ENCODE data around the gene SLC35C1.

SLC35C1 gene

DNA sequence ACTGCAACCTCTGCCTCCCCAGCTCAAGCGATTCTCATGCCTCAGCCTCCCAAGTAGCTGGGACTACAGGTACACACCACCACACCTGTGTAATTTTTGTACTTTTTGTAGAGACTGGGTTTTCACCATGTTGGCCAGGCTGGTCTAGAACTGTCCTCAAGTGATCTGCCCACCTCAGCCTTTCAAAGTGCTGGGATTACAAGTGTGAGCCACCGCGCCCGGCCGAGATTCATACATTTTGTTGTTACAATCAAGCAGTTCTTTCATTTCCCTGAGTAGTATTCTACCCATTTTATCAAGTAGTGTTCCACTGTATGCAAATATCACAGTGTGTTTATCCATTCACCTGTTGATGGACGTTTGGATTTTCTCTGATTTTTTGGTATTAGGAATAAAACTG is 26.6 kb upstream of the SLC35C1 start:
- no peak for DNase-seq
- no peak for TF ChIP-seq CTCF (IDR thresholded peaks at IDR 0.05; ENCODE audit: low read depth, low read length)
- no peaks in the 10 kb centered on the region for H3K4me1 ChIP-seq
- H3K36me3 ChIP-seq = no peaks in the 10 kb centered on the region
- no peaks in the 10 kb centered on the region for H3K27me3 ChIP-seq
- H3K4me3 ChIP-seq (ENCODE audit: low read depth, low read length) = no peak overlapping the region
- no peaks in the 10 kb centered on the region for H3K9me3 ChIP-seq

DNA sequence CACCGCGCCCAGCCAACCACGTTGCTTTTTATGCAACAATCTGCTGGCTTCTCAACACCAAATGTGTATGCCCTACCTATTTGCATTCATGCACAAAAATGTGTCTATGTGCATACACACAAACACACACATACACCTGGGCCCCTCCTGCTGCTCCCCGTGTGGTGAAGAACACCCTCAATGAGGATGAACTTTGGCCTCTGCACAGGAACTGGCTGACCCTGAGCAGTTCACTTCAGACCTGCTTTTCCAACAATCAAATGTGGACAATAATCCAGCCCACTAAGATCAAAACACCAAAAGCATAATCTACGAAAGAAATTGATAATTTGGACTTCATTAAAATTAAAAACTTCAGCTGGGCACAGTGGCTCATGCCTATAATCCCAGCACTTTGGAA is 25.3 kb upstream of the SLC35C1 start:
- no peaks in the 10 kb centered on the region for H3K4me1 ChIP-seq
- no peaks in the 10 kb centered on the region for H3K36me3 ChIP-seq
- no peak overlapping the region for H3K4me3 ChIP-seq (ENCODE audit: low read depth, low read length)
- no peak for TF ChIP-seq CTCF (IDR thresholded peaks at IDR 0.05; ENCODE audit: low read depth, low read length)
- no peaks in the 10 kb centered on the region for H3K27me3 ChIP-seq
- no peak for DNase-seq
- H3K9me3 ChIP-seq = no peaks in the 10 kb centered on the region

- H3K27me3 ChIP-seq = no peaks in the 10 kb centered on the region
- no peak for TF ChIP-seq CTCF (IDR thresholded peaks at IDR 0.05; ENCODE audit: low read depth, low read length)
- H3K9me3 ChIP-seq = no peaks in the 10 kb centered on the region
- no peak overlapping the region for H3K4me3 ChIP-seq (ENCODE audit: low read depth, low read length)
- DNase-seq = no peak
- H3K4me1 ChIP-seq = no peaks in the 10 kb centered on the region
- H3K36me3 ChIP-seq = no peaks in the 10 kb centered on the region
Observed at GRCh38 chr11:45786272-45786671, 18.7 kb upstream of the SLC35C1 start.

DNA sequence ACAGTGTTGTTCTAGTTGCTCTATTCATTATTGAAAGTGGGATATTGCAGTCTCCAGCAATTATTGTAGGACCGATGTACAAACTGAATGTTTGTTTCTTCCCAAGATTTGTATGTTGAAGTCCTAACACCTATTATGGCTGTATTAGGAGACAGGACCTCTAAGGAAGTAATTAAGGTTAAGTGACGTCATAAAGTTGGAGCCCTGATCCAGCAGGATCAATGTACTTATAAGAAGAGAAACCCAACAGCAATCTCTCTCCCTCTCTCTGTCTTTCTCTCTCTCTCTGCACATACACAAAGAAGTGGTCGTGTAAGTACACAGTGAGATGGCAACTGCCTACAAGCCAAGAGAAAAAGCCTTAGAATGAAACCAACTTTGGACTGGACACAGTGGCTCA is 16.1 kb upstream of the SLC35C1 start:
- H3K36me3 ChIP-seq = no peaks in the 10 kb centered on the region
- no peak for DNase-seq
- H3K9me3 ChIP-seq = no peaks in the 10 kb centered on the region
- no peak for TF ChIP-seq CTCF (IDR thresholded peaks at IDR 0.05; ENCODE audit: low read depth, low read length)
- H3K4me1 ChIP-seq = no peaks in the 10 kb centered on the region
- no peaks in the 10 kb centered on the region for H3K27me3 ChIP-seq
- H3K4me3 ChIP-seq (ENCODE audit: low read depth, low read length) = no peak overlapping the region

GRCh38 chr11:45791524-45791923 is 13.4 kb upstream of the SLC35C1 start:
- no peak for TF ChIP-seq CTCF (IDR thresholded peaks at IDR 0.05; ENCODE audit: low read depth, low read length)
- Histone ChIP-seq H3K4me3 (ENCODE audit: low read depth, low read length) (no peak overlapping the region), H3K27me3 (no peaks in the 10 kb centered on the region), H3K4me1 (no peaks in the 10 kb centered on the region), H3K36me3 (no peaks in the 10 kb centered on the region), H3K9me3 (no peaks in the 10 kb centered on the region)
- no peak for DNase-seq

- Histone ChIP-seq H3K9me3 (no peaks in the 10 kb centered on the region), H3K4me1 (no peaks in the 10 kb centered on the region), H3K27me3 (no peaks in the 10 kb centered on the region), H3K36me3 (no peaks in the 10 kb centered on the region), H3K4me3 (ENCODE audit: low read depth, low read length) (no peak overlapping the region)
- DNase-seq = no peak
- TF ChIP-seq CTCF (IDR thresholded peaks at IDR 0.05; ENCODE audit: low read depth, low read length) = no peak
Observed at GRCh38 chr11:45794169-45794568, 10.8 kb upstream of the SLC35C1 start.

Measured in BE2C (cell line).